Measurements from ENCODE around the gene DDX1. TPM values are rescaled to one million over a fixed set of nuclear protein-coding genes. Genes with fewer than 3 reads are reported as not detected.

The DDX1 gene
- total RNA-seq, 4 donors from 2014 or later, result 23.8 to 93.1 (median 56.6) TPM

DNA sequence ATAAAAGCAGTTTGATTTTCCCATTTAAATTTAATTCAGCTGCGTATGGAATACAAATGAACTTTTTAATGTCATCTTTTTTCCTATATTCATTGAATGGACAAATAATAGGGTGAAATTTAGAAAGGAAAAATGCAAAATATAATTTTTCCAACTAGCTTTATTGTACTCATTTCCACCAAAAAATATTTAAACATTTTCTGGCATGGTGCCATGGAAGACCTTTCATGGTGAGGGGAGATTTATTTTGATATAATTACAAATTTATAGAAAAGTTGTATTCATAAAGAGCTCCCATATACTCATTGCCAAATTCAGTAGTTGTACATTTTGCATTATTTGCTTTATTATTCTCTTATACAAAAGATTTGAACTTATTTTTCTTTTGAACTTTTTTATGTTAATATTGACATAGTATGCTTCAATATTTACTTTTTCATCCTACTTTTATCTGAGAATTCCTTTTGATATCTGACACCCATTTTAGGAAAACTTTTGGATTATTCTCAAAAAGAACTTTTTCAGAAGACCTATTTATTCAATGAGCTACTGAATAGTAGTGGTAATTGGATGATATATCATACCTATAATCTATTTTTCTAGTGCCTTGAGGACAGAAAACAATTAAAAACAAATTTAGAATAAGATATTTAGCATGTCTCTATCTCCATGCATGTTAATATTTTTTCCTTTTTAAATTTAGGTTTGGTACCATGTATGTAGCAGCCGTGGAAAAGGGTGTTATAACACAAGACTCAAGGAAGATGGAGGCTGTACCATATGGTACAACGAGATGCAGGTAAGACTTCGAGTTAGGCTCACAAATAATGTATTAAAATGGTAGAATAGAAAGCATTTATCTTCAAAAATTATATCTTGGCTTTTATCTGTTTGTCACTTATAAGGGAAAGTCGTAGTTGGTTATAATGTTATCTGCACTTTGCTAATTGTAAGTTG is 37.5 kb downstream of the DDX1 start:
- no peaks in the 10 kb centered on the region for H3K9me3 ChIP-seq
- TF ChIP-seq, protein P1, sequence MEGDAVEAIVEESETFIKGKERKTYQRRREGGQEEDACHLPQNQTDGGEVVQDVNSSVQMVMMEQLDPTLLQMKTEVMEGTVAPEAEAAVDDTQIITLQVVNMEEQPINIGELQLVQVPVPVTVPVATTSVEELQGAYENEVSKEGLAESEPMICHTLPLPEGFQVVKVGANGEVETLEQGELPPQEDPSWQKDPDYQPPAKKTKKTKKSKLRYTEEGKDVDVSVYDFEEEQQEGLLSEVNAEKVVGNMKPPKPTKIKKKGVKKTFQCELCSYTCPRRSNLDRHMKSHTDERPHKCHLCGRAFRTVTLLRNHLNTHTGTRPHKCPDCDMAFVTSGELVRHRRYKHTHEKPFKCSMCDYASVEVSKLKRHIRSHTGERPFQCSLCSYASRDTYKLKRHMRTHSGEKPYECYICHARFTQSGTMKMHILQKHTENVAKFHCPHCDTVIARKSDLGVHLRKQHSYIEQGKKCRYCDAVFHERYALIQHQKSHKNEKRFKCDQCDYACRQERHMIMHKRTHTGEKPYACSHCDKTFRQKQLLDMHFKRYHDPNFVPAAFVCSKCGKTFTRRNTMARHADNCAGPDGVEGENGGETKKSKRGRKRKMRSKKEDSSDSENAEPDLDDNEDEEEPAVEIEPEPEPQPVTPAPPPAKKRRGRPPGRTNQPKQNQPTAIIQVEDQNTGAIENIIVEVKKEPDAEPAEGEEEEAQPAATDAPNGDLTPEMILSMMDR (IDR thresholded peaks at IDR 0.05), result no peak
- TF ChIP-seq POLR2A (IDR thresholded peaks at IDR 0.05), result no peak
- H3K27ac ChIP-seq, result no peak overlapping the region
- no peak overlapping the region for H3K4me3 ChIP-seq
- no peaks in the 10 kb centered on the region for H3K27me3 ChIP-seq
- no peaks in the 10 kb centered on the region for H3K4me1 ChIP-seq
- intact Hi-C loops (cut with DNase I; ENCODE audit: low total_unique reads), result no loop called here
- no peak for DNase-seq
- H3K36me3 ChIP-seq, result no peaks in the 10 kb centered on the region

- no peaks in the 10 kb centered on the region for H3K4me1 ChIP-seq
- no peak for DNase-seq
- H3K27ac ChIP-seq, result no peak overlapping the region
- TF ChIP-seq POLR2A (IDR thresholded peaks at IDR 0.05), result no peak
- intact Hi-C loops (cut with DNase I; ENCODE audit: low total_unique reads), result no loop called here
- no peak overlapping the region for H3K4me3 ChIP-seq
- no peaks in the 10 kb centered on the region for H3K27me3 ChIP-seq
- H3K9me3 ChIP-seq, result no peaks in the 10 kb centered on the region
- no peaks in the 10 kb centered on the region for H3K36me3 ChIP-seq
These were observed 38.7 kb downstream of the DDX1 start for GRCh38 chr2:15630121-15630977.

- Histone ChIP-seq H3K36me3 (no peaks in the 10 kb centered on the region), H3K4me3 (no peak overlapping the region), H3K27ac (no peak overlapping the region), H3K27me3 (no peaks in the 10 kb centered on the region), H3K4me1 (no peaks in the 10 kb centered on the region), H3K9me3 (no peaks in the 10 kb centered on the region)
- DNase-seq, result no peak
- intact Hi-C loops (cut with DNase I; ENCODE audit: low total_unique reads), result no loop called here
- TF ChIP-seq, protein P1 (IDR thresholded peaks at IDR 0.05), result no peak
These were observed 39.5 kb downstream of the DDX1 start for GRCh38 chr2:15630978-15631719.

DNA sequence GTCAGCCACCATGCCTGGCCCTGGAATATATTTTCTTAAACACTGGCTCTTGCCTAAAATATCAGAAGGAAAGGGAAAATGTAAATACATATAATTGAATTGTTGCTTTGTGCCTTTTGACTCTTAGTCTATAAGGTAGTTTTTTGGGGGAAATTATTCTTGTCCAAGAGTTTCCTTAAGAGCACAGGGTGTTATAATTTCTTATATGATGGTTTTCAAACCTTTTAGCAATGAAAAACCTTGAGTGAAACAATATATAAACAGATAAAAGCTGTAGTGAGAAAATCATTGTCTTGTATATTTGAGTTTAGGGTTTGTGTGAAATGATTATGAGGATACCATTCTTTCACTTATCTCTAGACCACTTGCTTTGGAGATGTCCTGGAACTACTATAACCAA is 40.2 kb downstream of the DDX1 start:
- Histone ChIP-seq H3K4me1 (no peaks in the 10 kb centered on the region), H3K9me3 (no peaks in the 10 kb centered on the region), H3K36me3 (no peaks in the 10 kb centered on the region), H3K27ac (no peak overlapping the region), H3K4me3 (no peak overlapping the region), H3K27me3 (no peaks in the 10 kb centered on the region)
- no peak for TF ChIP-seq POLR2A (IDR thresholded peaks at IDR 0.05)
- TF ChIP-seq, protein P1 (IDR thresholded peaks at IDR 0.05), result no peak
- intact Hi-C loops (cut with DNase I; ENCODE audit: low total_unique reads), result no loop called here
- DNase-seq, result no peak

Data from uterus (tissue), 4 donors.